GM18867 (cell line): ENCODE data around the gene SNCB.

ENCODE experiments used
- ATAC-seq: cut with Tn5 transposase; IDR thresholded peaks from one replicate; pipeline ENCODE4 v1.9.1; 2021; ENCODE audit warnings: mild to moderate bottlenecking, moderate library complexity; ENCODE audit not compliant: unreplicated experiment

The SNCB gene

GRCh38 chr5:176661676-176662075 lies 31.3 kb upstream of the SNCB start:
- ATAC-seq: no peak

DNA sequence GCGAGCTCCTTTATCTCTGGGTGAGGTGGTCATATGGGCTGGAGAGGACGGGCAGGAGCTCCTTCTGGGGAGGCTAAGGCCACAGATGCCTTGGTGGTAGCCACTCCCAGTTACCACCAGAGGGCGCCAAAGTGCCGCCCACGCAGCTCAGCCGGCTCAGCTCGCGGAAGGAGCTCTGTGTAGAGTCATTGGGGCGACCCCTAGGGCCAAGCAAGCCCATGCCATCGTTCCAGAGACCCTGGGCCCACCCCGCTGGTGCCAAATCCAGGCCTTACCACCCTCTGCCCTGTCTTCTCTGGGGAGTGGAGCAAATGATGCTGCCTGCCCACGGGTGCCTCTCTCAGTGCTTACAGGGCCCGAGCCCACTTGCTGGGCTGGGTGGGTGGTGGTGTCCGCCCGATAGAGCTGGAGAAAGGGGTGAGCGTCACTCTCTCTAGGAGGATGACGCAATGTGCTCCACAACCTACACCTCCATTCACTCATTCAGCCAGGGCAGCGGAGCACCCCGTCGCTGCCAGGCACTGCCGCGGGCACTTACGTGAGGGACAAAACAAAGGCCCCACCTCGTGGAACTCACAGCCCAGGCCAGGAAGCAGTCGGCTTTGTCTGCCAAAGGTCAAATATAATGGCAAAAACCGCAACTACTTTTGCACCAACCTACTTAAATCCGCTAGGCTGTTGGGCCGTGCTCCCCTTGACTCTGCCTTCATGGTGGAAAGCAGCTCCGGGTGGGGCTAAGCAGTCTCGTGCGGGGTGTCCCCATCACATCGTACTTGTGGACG lies 30.7 kb upstream of the SNCB start:
- ATAC-seq: peak; percentile 57

GRCh38 chr5:176660530-176660859 lies 30.2 kb upstream of the SNCB start:
- ATAC-seq: peak; percentile 21

DNA sequence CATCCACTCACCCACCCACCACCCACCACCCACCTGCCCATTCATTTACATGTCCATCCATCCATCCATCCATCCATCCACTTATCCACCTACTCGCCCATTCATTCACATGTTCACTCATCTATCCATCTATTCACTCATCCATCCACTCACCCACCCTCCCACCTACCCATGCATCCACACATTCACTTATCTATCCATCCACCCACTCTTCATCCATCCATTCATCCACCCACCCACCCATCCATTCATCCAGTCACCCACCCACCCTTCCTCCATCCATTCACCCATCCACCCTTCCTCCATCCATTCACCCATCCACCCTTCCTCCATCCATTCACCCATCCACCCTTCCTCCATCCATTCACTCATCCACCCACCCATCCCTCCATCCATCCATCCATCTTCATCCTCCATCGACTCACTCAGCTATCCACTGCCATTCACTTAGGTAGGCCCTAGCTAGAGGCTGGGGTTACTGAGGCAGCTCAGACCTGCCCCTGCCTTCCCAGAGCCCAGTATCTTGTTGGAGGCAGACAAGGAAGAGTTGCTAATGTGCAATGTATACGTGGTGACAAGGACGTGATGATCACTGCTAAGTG lies 29.6 kb upstream of the SNCB start:
- ATAC-seq: no peak

DNA sequence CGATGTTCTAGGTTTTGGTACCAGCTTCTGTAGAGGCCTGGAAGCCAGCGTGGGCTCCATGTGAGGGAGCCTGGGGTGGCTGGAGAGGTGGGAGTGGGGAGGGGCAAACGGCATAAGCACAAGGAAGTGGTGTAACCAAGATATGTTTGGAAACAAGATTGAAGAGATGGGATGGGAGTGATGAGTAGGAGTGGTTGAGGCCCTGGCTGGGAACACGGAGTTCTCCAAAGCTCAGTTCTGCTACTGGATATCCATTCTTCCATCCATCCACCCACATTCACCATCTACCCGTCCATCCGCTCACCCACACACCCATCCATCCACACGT lies 29.1 kb upstream of the SNCB start:
- no peak for ATAC-seq

GRCh38 chr5:176658817-176659511 lies 28.6 kb upstream of the SNCB start:
- no peak for ATAC-seq

DNA sequence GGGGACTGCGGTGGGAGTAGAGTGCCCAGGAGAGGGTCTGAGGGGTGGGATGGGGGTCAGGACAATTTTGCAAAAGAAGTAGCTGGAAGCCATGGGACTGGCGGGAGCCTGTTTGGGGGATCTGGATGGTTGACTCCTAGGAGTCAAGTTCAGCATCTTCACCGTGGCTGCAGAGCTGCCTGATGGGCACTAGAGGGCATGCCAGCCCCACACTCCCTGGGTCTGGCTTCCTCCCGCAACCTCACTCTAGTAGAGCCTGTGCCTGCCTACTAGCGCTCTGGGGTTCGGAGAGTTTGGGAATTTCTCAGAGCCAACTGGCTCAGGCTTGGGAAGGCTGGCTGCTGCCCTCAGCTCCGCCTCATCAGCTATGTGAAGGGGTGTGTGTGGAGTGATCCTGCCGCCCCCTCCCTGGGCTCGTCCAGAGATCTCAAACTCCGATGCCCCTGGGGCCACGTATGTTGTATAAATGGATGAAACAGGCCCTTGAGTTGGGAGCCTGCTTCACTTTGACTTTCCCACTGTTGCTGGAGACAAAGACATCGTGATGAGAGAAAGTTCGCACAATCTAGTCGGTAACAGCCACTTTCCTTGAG lies 27.8 kb upstream of the SNCB start:
- no peak for ATAC-seq

- no peak for ATAC-seq
These were observed 26.2 kb upstream of the SNCB start for GRCh38 chr5:176656467-176656990.

- ATAC-seq: no peak
These were observed 24.5 kb upstream of the SNCB start for GRCh38 chr5:176654856-176655255.

- ATAC-seq: peak; percentile 52
These were observed 23.4 kb upstream of the SNCB start for GRCh38 chr5:176653401-176654385.

GRCh38 chr5:176652136-176652535 lies 21.8 kb upstream of the SNCB start:
- no peak for ATAC-seq

DNA sequence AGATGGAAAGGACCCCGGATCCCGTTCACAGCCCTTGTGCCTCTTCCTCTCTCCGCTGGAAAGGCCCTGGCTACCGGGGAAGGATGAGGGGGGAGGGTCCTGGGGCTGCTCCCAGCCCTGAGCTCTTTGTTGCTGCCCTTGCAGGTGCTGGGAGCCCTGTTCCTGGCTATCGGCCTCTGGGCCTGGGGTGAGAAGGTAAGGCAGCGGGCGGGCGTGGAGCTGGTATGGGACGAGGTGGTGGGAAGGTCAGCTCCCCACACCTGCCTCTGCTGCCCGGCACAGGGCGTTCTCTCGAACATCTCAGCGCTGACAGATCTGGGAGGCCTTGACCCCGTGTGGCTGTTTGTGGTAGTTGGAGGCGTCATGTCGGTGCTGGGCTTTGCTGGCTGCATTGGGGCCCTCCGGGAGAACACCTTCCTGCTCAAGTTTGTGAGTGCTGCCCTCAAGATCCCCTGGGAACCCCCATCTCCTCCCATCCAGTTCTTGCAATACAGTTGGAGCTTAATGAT lies 21.2 kb upstream of the SNCB start:
- no peak for ATAC-seq

DNA sequence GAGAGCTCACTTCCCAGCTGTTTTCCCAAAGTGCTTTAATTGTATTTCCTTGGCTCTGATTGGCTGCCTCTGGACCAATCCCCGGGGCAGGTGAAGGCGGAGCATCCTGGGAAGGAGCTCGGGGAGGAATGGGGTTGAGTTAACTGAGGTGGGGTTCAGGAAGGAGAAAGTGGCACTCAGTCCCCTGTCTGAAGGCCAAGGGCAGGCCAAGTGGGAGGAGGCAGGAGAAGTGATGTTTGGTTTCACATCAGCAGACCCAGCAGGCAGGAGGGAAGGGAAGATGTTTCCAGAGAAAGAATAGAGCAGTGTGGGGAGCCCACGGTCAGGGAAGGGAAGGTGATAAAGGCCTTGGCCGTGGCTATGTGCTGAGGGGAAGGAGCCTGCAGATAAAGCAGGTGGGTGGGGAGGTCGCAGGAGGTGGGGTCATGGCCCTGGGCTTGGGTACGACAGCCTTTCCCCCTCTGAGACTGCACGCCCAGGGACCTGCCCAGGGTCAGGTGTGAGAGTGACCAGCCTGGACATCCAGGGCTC lies 20.1 kb upstream of the SNCB start:
- no peak for ATAC-seq

- ATAC-seq: no peak
These were observed 18.3 kb upstream of the SNCB start for GRCh38 chr5:176648474-176649194.

DNA sequence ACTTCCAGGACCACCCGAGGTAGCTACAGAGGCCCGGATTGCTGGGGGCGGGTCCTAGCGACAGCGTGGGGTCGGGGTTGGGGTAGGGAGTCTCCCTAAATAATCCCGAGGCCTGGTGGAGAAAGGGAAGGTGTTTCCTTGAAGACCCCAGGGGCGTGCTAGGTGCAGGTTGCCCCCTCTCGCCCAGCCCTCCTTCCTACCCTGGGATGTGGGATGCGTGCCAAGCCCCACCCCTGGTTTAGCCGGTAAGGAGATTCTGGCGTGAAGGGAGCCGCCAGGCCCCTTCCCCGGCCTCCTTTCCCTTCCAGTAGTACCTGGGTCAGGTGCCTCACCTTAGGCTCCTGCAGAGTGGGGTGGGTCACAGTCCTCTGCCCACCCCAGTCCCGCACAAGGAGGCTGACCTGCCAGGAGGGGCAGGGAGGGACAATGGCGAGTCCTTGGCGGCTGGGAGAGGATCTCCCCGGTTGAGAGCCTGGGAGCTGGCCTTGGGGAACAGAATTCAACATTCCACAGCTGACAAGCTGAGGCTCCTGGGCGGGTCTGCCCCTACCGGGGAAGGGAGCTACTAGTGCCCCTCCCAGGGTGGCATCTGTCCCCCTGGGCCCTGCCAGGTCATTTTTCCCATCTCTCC lies 17.6 kb upstream of the SNCB start:
- no peak for ATAC-seq

- peak; percentile 91 for ATAC-seq
These were observed 16.9 kb upstream of the SNCB start, which contains the start of gene TSPAN17 for GRCh38 chr5:176647030-176647842. TSS of gene TSPAN17 (plus strand) at chr5:176647484. CDS start at chr5:176647616, 132 bp downstream.

DNA sequence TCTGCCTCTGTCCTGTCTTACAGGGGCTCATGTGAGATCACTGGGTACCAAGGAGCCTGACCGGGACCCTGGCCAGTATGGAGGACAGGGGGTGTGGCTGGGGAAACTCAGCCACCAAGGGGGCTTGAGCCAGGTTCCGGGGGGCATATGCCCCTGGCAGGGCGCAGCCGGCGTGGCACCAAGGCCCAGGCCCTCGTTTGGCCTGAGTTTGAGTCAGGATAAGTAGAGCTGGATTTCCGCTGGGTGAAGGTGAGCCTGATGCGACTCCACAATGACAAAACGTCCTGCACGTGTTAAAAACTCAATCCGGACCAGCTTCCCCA lies 16.3 kb upstream of the SNCB start:
- peak; percentile 1 for ATAC-seq

GRCh38 chr5:176646049-176646706 lies 15.8 kb upstream of the SNCB start:
- no peak for ATAC-seq
